ENCODE results near the gene ENTPD2.
"Not testable (repeated sequence)": the region's sequence is repeated elsewhere in the genome, so short reads cannot be mapped to it uniquely, and the experiment has no call there.

Gene ENTPD2

GRCh38 chr9:137044037-137044436, 9.8 kb downstream of the ENTPD2 start:
- DNase-seq, result no peak

- DNase-seq, result no peak
Observed at GRCh38 chr9:137042751-137043727, 10.8 kb downstream of the ENTPD2 start.

GRCh38 chr9:137041124-137041523, 12.7 kb downstream of the ENTPD2 start:
- no peak for DNase-seq

GRCh38 chr9:137040568-137040967, 13.3 kb downstream of the ENTPD2 start:
- no peak for DNase-seq

GRCh38 chr9:137039611-137040366, 14.1 kb downstream of the ENTPD2 start:
- DNase-seq, result no peak

- DNase-seq, result no peak
Observed at GRCh38 chr9:137038916-137039315, 14.9 kb downstream of the ENTPD2 start.

- no peak for DNase-seq
Observed at GRCh38 chr9:137037483-137037882, 16.4 kb downstream of the ENTPD2 start.

GRCh38 chr9:137037035-137037434, 16.8 kb downstream of the ENTPD2 start:
- no peak for DNase-seq

GRCh38 chr9:137035937-137036336, 17.9 kb downstream of the ENTPD2 start:
- DNase-seq, result no peak

GRCh38 chr9:137035507-137035834, 18.4 kb downstream of the ENTPD2 start:
- DNase-seq, result no peak

GRCh38 chr9:137034709-137035506, 19.0 kb downstream of the ENTPD2 start:
- DNase-seq, result peak; percentile 89

GRCh38 chr9:137034039-137034708, 19.7 kb downstream of the ENTPD2 start:
- DNase-seq, result no peak

- not testable (repeated sequence) for DNase-seq
Observed at GRCh38 chr9:137033481-137033880, 20.4 kb downstream of the ENTPD2 start.

GRCh38 chr9:137032858-137033257, 21.0 kb downstream of the ENTPD2 start:
- DNase-seq, result no peak

- peak; percentile 54 for DNase-seq
Observed at GRCh38 chr9:137031904-137032640, 21.8 kb downstream of the ENTPD2 start, which contains the start of gene FUT7. FUT7 (minus strand) TSS chr9:137032088; CDS start chr9:137031991, 97 bp downstream.

- peak; percentile 54 for DNase-seq
Observed at GRCh38 chr9:137030538-137031527, 23.0 kb downstream of the ENTPD2 start.

GRCh38 chr9:137030006-137030405, 23.9 kb downstream of the ENTPD2 start:
- no peak for DNase-seq

- DNase-seq, result peak; percentile 72
Observed at GRCh38 chr9:137029058-137029936, 24.6 kb downstream of the ENTPD2 start.
